ENCODE measurements around the gene PTGES3L. TPM values are rescaled to one million over a fixed set of nuclear protein-coding genes. Genes with fewer than 3 reads are reported as not detected.

Gene PTGES3L
- total and polyA plus RNA-seq, 2 of the 13 experiments (the other 11 are each of a cell fraction or from before 2014, with no cell fraction given): 1.2 to 2.9 TPM

DNA sequence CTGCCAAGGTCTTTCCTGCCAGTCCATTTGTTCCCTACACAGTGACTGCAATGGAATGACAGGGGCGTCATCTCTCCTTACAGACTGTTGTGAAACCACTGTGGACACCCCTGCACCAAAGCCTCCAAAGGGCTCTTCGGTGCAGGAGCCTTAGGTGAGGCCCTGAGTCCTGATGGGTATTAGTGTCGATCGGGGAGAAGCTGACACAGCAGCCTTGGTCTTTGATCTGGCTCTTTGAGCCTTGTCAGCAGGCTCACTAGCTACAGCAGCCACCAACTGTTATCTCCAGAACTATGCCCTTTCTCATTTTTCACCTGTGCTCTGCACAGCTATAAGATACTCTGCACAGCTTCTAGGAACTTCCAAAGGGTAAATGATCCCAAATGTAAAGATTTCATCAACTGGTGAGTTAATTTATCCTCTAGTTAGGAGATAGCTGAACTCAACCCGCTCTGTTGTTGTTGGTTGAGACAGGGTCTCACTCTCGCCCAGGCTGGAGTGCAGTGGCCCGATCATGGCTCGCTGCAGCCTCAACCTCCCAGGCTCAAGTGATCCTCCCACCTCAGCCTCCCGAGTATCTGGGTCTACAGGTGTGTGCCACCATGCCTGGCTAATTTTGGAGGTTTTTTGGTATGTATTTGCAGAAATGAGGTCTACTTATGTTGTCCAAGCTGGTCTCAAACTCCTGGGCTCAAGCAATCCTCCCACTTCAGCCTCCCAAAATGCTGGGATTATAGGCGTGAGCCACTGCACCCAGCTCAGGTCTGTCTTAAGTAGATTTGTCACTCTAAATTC lies 59.6 kb downstream of the PTGES3L start (continued):
- TF ChIP-seq THRA (CRISPR knock-in tag; IDR thresholded peaks at IDR 0.05; ENCODE audit: borderline replicate concordance) (peak; percentile 68; the same call in 1 of the 2 replicates), ZNF136 (CRISPR knock-in tag; IDR thresholded peaks at IDR 0.05; ENCODE audit: low read depth) (no peak), ZBTB40 (IDR thresholded peaks at IDR 0.05) (no peak), ZBTB40 (CRISPR knock-in tag; IDR thresholded peaks at IDR 0.05) (no peak), GATAD1 (CRISPR knock-in tag; IDR thresholded peaks at IDR 0.05) (0 out of 2 replicates have a peak, but pooled peaks have one; percentile 41), ONECUT2 (CRISPR knock-in tag; IDR thresholded peaks at IDR 0.05) (no peak), ZBTB42 (CRISPR knock-in tag; IDR thresholded peaks at IDR 0.05) (no peak; the same call in 1 of the 2 replicates), ZFP1 (CRISPR knock-in tag; IDR thresholded peaks at IDR 0.05) (no peak; the same call in 1 of the 2 replicates), ZC3H13 (CRISPR knock-in tag; IDR thresholded peaks at IDR 0.05) (no peak), CENPX (CRISPR knock-in tag; IDR thresholded peaks at IDR 0.05) (no peak), ZNF777 (CRISPR knock-in tag; IDR thresholded peaks at IDR 0.05) (no peak), ZSCAN25 (CRISPR knock-in tag; IDR thresholded peaks at IDR 0.05) (peak; percentile 95), AGO2 (optimal IDR thresholded peaks at IDR 0.05; ENCODE audit: low read depth, low read length) (no peak), SKI (IDR thresholded peaks at IDR 0.05; ENCODE audit: partially characterized antibody) (no peak), ZNF496 (CRISPR knock-in tag; IDR thresholded peaks at IDR 0.05; ENCODE audit: insufficient replicate concordance) (no peak)

Measured in HepG2 (cell line).